D341Med (cell line): Measurements from ENCODE around the gene TSPAN32.
A peak's percentile ranks its signal among the peaks of the same experiment; 100 is the strongest.

ENCODE experiments used
- DNase-seq: peaks from one replicate; pipeline ENCODE4 v3.0.0; 2012; ENCODE audit warnings: low spot score

The TSPAN32 gene

GRCh38 chr11:2304506-2305139 is 2.8 kb downstream of the TSPAN32 start:
- no peak for DNase-seq

GRCh38 chr11:2305140-2305778 is 3.4 kb downstream of the TSPAN32 start:
- peak; percentile 84 for DNase-seq

GRCh38 chr11:2305788-2306451 is 4.1 kb downstream of the TSPAN32 start:
- DNase-seq, result no peak

- no peak for DNase-seq
These were observed 4.6 kb downstream of the TSPAN32 start for GRCh38 chr11:2306452-2306823.

GRCh38 chr11:2306877-2307500 is 5.2 kb downstream of the TSPAN32 start:
- DNase-seq, result no peak

GRCh38 chr11:2307501-2308331 is 5.9 kb downstream of the TSPAN32 start:
- no peak for DNase-seq

- no peak for DNase-seq
These were observed 6.9 kb downstream of the TSPAN32 start for GRCh38 chr11:2308713-2309112.

- no peak for DNase-seq
These were observed 7.6 kb downstream of the TSPAN32 start for GRCh38 chr11:2309251-2310072.

- no peak for DNase-seq
These were observed 8.4 kb downstream of the TSPAN32 start for GRCh38 chr11:2310073-2310785.

GRCh38 chr11:2310786-2311352 is 9.1 kb downstream of the TSPAN32 start:
- DNase-seq, result no peak

GRCh38 chr11:2311353-2312133 is 9.7 kb downstream of the TSPAN32 start:
- no peak for DNase-seq

GRCh38 chr11:2312232-2313042 is 10.6 kb downstream of the TSPAN32 start:
- DNase-seq, result no peak

GRCh38 chr11:2313051-2313951 is 11.5 kb downstream of the TSPAN32 start:
- no peak for DNase-seq

- DNase-seq, result no peak
These were observed 12.3 kb downstream of the TSPAN32 start for GRCh38 chr11:2314136-2314524.

- DNase-seq, result no peak
These were observed 12.9 kb downstream of the TSPAN32 start for GRCh38 chr11:2314525-2315394.

- DNase-seq, result no peak
These were observed 13.8 kb downstream of the TSPAN32 start for GRCh38 chr11:2315395-2316168.
